Midbrain (tissue), 1 donor: Measurements from ENCODE around the gene RASSF1.
"Not testable (repeated sequence)": the region's sequence is repeated elsewhere in the genome, so short reads cannot be mapped to it uniquely, and the experiment has no call there.

Experiments
- DNase-seq: peaks from one replicate; lab custom pipeline; 2025; lab: John Stamatoyannopoulos, UW

Gene RASSF1

GRCh38 chr3:50323614-50324199 lies 16.9 kb downstream of the RASSF1 start:
- DNase-seq: no peak

GRCh38 chr3:50323092-50323600 lies 17.5 kb downstream of the RASSF1 start:
- no peak for DNase-seq

- DNase-seq: no peak
Measured at GRCh38 chr3:50322386-50323091, 18.1 kb downstream of the RASSF1 start, which contains the start of gene HYAL2. Gene HYAL2 (minus strand): TSS chr3:50322745. CDS start chr3:50320489, 2,256 bp downstream.

GRCh38 chr3:50322115-50322385 lies 18.6 kb downstream of the RASSF1 start:
- DNase-seq: no peak

GRCh38 chr3:50321336-50322114 lies 19.1 kb downstream of the RASSF1 start:
- DNase-seq: peak; percentile 93

GRCh38 chr3:50320853-50321335 lies 19.7 kb downstream of the RASSF1 start:
- peak; percentile 89 for DNase-seq

- no peak for DNase-seq
Measured at GRCh38 chr3:50319894-50320625, 20.6 kb downstream of the RASSF1 start.

GRCh38 chr3:50319181-50319893 lies 21.3 kb downstream of the RASSF1 start:
- no peak for DNase-seq

GRCh38 chr3:50318615-50319014 lies 22.0 kb downstream of the RASSF1 start:
- no peak for DNase-seq

GRCh38 chr3:50318163-50318562 lies 22.5 kb downstream of the RASSF1 start:
- no peak for DNase-seq

GRCh38 chr3:50317300-50317699 lies 23.3 kb downstream of the RASSF1 start:
- DNase-seq: no peak

GRCh38 chr3:50316657-50317242 lies 23.9 kb downstream of the RASSF1 start:
- DNase-seq: no peak

GRCh38 chr3:50314816-50315215 lies 25.8 kb downstream of the RASSF1 start:
- DNase-seq: no peak

- no peak for DNase-seq
Measured at GRCh38 chr3:50314342-50314741, 26.3 kb downstream of the RASSF1 start.

- DNase-seq: not testable (repeated sequence)
Measured at GRCh38 chr3:50312041-50312440, 28.6 kb downstream of the RASSF1 start.

GRCh38 chr3:50304601-50305000 lies 36.0 kb downstream of the RASSF1 start:
- no peak for DNase-seq

GRCh38 chr3:50303013-50303815 lies 37.4 kb downstream of the RASSF1 start, which contains the start of gene HYAL1:
Gene HYAL1 (minus strand): TSS chr3:50303574. CDS start chr3:50302956, 618 bp downstream.
- DNase-seq: no peak

- DNase-seq: no peak
Measured at GRCh38 chr3:50302095-50303012, 38.3 kb downstream of the RASSF1 start.

GRCh38 chr3:50300681-50301254 lies 39.9 kb downstream of the RASSF1 start:
- no peak for DNase-seq
